ENCODE measurements around the gene VWA5B2. TPM values are rescaled to one million over a fixed set of nuclear protein-coding genes. Genes with fewer than 3 reads are reported as not detected.

VWA5B2 gene
- total RNA-seq, 4 donors from 2014 or later: not detected

GRCh38 chr3:184249412-184250166 lies 20.2 kb downstream of the VWA5B2 start, which contains the start of gene EEF1AKMT4:
TSS of gene EEF1AKMT4 (plus strand) at chr3:184249672. CDS start at chr3:184249695, 23 bp downstream.
- peak within 1 kb of the TSS; percentile 71 for H3K4me3 ChIP-seq (ENCODE audit: low read depth, poor library complexity, severe bottlenecking)
- peak; percentile 95 to 99 for DNase-seq (ENCODE audit: low spot score in 2 of 2)
- intact Hi-C loops (cut with DNase I; ENCODE audit: low total_unique reads): no loop called here
- TF ChIP-seq CTCF (IDR thresholded peaks at IDR 0.05) (no peak), POLR2A (IDR thresholded peaks at IDR 0.05) (no peak)
- WGBS, 2 donors: 0 to 1% methylated on average over 48 to 53 of the region's 54 CpGs

GRCh38 chr3:184250167-184250828 lies 20.9 kb downstream of the VWA5B2 start:
- intact Hi-C loops (cut with DNase I; ENCODE audit: low total_unique reads): no loop called here
- WGBS, 2 donors: 14 to 17% methylated on average over 16 to 20 of the region's 20 CpGs
- peak; percentile 87 to 97 for DNase-seq (ENCODE audit: low spot score in 2 of 2)
- peak in 1 of 3 donors; percentile 76 for TF ChIP-seq CTCF (IDR thresholded peaks at IDR 0.05)
- no peak for TF ChIP-seq POLR2A (IDR thresholded peaks at IDR 0.05)
- peak overlapping the region; percentile 41 for H3K4me3 ChIP-seq (ENCODE audit: low read depth, poor library complexity, severe bottlenecking)

- intact Hi-C loops (cut with DNase I; ENCODE audit: low total_unique reads): no loop called here
- no peak overlapping the region for H3K4me3 ChIP-seq (ENCODE audit: low read depth, poor library complexity, severe bottlenecking)
- TF ChIP-seq CTCF (IDR thresholded peaks at IDR 0.05) (no peak), POLR2A (IDR thresholded peaks at IDR 0.05) (no peak)
- no peak for DNase-seq (ENCODE audit: low spot score in 2 of 2)
- WGBS, 2 donors: 92 to 94% methylated on average over 3 of the region's 3 CpGs
These were observed 26.1 kb downstream of the VWA5B2 start for GRCh38 chr3:184255291-184256039.

- no peak overlapping the region for H3K4me3 ChIP-seq (ENCODE audit: low read depth, poor library complexity, severe bottlenecking)
- 91 to 93% methylated on average over 23 of the region's 23 CpGs for WGBS, 2 donors
- TF ChIP-seq CTCF (IDR thresholded peaks at IDR 0.05): no peak
- TF ChIP-seq POLR2A (IDR thresholded peaks at IDR 0.05): no peak
- intact Hi-C loops (cut with DNase I; ENCODE audit: low total_unique reads): no loop called here
- no peak for DNase-seq (ENCODE audit: low spot score in 2 of 2)
These were observed 27.9 kb downstream of the VWA5B2 start for GRCh38 chr3:184257083-184257915.

GRCh38 chr3:184258926-184259325 lies 29.5 kb downstream of the VWA5B2 start:
- 91 to 92% methylated on average over 5 of the region's 5 CpGs for WGBS, 2 donors
- no peak for DNase-seq (ENCODE audit: low spot score in 2 of 2)
- TF ChIP-seq POLR2A (IDR thresholded peaks at IDR 0.05) (no peak), CTCF (IDR thresholded peaks at IDR 0.05) (no peak)
- intact Hi-C loops (cut with DNase I; ENCODE audit: low total_unique reads): no loop called here
- H3K4me3 ChIP-seq (ENCODE audit: low read depth, poor library complexity, severe bottlenecking): no peak overlapping the region

Measured in lower leg skin (tissue), 4 donors.